CD1c-positive myeloid dendritic cell (primary cell): ENCODE data around the gene PHF21B.
"Not testable (repeated sequence)": the region's sequence is repeated elsewhere in the genome, so short reads cannot be mapped to it uniquely, and the experiment has no call there.

ENCODE experiments used
- DNase-seq: peaks from one replicate; pipeline ENCODE4 v3.0.0-alpha.2; 2016; ENCODE audit errors: extremely low spot score

The PHF21B gene

DNA sequence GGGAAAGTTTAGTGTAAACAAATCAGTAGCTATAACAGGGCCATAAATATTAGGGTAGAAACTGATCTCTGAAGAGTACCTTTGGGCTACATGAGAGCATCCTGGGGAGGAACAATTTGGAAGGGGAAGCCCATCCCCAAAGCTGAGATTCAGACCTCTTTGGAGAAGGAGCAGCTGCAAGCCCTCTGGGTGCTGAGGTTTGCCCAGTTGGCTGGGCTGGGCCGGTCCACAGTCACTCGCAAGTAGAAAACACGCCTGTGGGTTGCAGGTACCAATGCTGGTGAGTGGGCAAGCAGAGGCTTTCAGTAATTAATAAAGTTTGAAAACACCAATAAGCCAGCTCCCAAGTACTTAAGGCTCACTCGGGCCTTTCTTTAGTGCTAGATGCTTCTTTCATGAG is 132.9 kb downstream of the PHF21B start:
- no peak for DNase-seq

DNA sequence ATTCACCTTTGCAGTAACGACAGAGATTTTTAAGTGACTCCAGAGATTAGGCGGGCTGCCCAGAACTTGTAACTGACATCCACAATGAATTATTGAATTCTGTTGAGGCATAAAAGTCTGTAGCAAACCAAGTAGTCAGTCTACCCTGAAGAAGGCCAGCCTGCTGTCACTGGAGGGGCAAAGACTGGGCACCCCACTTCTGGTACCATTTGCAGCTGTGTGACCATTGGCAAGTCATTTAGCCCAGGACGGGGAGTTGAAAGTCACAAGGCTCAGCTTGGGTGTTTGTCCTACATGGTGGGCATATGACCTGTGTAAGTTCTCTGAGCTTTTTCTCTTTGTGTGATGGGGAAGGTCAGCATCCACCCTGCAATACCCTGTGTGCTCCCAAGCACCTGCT is 138.0 kb downstream of the PHF21B start:
- no peak for DNase-seq

DNA sequence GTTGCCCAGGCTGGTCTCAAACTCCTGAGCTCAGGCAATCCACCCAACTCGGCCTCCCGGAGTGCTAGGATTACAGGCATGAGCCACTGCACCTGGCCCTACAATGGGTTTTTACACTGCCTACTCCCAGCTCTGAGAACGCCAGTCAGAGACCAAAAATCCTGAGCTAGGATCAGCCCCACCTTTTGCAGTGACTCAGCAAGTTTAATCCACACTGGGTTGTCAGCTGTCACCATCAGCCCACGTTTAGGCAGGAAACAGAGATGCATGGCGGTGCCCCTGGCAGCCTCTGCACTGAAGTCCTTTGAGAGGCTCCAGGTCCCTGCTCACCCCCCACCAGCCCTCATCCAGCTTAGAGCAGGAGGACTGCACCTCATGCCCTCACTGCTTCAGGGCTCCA is 139.8 kb downstream of the PHF21B start:
- no peak for DNase-seq

DNA sequence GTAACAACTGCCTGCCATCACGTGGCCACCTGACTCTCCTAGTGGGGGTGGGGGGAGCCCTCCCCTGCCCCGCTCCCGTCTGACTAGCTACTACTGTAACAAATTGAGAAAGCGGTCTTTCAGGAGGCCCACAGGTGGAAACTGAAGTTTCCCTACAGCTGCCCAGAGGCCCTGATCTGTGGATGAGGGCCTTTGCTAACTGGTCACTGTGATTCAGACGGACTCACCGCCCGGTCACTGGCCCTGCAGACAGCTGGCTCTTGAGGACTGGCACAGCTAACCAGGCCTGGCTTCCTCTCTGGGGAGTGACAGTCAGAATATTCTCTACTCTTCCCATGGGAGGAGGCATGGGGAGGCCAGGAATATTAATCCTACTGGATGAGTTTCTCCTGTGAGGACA is 140.6 kb downstream of the PHF21B start:
- no peak for DNase-seq

DNA sequence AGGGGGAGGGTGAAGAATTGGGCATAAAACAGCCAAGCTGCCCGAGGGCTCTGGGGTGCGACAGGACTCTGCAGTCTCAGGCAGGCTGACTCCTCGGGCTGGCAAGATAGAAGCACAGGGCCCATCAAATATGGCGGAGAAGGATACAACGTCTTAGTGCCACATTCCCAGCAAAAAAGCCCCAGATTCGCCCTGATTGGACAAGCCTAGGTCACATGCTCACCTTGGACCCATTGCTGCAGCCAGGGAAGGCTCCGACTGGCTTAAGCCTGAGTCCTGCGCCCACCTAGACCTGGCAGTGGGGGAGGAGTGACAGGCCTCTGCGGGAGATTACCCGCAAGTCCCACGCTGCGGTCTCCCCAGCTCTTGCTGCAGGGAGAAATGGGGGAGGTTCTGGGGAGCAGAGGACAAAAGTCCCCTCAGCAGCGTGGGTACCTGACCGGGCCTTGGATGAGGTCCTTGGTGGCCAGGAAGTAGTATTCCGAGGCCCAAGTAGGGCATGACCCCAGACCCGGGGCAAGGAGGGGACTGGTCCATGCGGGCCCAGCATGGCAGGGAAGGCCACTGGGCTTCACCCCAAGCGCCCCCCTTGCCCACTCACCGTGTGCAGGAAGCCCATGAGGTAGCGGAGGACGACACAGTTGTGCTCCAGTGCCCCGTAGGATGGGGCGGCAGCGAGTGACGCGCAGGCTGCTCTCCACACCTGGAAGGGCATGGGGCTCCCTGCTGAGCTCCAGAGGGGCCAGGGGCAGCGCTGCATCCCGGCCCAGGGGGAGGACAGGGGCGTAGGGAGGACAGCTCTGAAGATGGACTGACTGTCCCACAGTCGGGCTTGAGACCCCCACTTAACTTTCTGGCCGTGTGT is 144.4 kb downstream of the PHF21B start:
- no peak for DNase-seq

DNA sequence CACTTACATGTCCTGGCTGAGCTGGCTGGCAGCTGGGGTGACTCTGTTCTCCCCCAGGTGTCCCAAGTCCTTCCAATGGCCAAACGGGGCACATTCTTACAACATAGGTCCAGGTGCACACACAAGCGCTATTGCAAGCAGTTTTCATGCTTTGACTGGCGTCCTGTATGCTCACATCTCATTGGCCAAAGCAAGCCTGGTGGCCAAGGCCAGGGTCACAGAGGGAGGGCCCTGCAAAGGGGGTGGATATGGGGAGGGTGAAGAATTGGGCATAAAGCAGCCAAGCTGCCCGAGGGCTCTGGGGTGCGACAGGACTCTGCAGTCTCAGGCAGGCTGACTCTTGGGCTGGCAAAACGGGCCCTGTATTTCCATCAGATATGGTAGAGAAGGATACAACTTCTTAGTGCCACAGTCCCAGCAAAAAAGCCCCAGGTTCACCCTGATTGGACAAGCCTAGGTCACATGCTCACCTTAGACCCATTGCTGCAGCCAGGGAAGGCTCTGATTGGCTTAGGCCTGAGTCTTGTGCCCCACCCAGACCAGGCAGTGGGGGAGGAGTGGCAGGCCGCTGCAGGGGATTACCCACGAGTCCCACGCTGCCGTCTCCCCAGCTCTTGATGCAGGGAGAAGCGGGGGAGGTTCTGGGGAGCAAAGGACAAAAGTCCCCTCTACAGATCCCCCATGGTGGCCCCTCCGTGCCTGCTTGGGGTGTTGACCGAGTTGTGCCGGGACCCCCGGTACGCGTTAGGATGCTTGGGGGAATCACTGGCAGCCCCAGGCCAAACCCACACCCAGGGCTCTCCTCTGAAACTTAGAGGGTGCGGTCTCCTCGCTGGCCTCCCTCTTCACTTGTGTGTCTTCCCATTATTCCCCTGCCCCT is 146.6 kb downstream of the PHF21B start:
- DNase-seq: no peak

DNA sequence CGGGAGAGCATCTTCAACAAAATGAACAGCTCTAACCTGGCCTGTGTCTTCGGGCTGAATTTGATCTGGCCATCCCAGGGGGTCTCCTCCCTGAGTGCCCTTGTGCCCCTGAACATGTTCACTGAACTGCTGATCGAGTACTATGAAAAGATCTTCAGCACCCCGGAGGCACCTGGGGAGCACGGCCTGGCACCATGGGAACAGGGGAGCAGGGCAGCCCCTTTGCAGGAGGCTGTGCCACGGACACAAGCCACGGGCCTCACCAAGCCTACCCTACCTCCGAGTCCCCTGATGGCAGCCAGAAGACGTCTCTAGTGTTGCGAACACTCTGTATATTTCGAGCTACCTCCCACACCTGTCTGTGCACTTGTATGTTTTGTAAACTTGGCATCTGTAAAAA is 147.5 kb downstream of the PHF21B start:
- no peak for DNase-seq

DNA sequence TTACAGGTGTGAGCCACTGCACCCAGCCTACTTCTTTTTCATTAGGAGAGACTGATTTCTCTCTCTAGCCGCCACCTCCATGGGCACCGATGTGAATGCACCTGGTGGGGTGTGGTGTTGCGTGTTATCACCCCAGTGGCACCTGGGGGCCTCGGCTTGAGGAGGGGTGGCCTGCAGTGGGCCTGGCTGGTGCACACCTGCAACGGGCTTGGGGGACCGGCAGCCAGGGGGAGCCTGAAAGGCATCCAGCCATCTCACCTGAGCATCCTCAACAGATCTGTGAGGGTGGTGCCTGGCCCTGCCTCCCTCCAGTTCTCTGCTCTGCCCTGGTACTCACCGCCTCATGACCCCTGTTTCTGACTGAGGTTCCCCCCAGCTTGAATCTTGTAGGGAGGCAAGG is 148.6 kb downstream of the PHF21B start:
- DNase-seq: no peak

DNA sequence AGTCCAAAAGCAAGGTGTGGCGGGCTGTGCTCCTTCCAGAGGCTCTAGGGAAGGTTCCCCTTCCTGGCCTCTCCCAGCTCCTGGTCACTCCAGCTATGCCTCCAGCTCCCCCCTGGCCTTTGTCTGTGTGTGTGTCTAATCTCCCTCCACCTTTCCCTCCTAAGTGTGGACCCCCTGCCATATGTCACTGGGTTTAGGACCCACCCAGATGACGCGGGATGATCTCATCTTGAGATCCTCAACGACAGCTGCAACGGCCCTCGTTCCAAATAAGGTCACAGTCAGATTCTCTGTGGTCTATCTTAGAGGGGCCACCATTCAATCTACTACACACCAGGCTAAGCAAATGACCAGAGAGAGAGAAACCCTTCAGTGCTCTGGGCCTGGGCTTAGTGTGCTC is 149.5 kb downstream of the PHF21B start:
- DNase-seq: no peak

DNA sequence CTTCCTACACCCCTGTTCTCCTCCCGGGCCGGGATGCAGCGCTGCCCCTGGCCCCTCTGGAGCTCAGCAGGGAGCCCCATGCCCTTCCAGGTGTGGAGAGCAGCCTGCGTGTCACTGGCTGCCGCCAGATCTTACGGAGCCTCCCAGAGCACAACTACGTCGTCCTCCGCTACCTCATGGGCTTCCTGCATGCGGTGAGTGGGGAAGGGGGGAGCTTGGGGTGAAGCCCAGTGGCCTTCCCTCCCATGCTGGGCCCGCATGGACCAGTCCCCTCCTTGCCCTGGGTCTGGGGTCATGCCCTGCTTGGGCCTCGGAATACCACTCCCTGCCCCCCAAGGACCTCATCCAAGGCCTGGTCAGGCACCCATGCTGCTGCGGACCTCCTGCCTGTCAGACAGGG is 150.2 kb downstream of the PHF21B start:
- DNase-seq: no peak

DNA sequence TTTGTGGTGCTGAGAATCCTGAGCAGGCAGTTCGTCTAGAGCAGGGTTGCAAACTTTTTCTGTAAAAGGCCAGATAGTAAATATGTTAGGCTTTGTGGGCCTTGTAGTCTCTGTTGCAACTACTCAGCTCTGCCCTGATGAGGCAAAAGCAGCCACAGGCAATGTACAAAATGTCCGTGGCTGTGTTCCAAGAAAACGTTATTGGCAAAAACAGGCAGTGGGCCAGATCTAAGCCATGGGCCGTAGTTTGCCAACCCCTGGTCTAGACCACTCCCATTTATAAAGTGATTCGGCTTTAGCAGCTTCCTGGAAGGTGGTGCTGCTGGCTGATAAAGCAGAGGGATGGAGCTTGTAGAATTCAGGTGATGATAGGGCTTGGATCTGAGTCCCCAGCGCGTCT is 151.0 kb downstream of the PHF21B start:
- DNase-seq: not testable (repeated sequence)

DNA sequence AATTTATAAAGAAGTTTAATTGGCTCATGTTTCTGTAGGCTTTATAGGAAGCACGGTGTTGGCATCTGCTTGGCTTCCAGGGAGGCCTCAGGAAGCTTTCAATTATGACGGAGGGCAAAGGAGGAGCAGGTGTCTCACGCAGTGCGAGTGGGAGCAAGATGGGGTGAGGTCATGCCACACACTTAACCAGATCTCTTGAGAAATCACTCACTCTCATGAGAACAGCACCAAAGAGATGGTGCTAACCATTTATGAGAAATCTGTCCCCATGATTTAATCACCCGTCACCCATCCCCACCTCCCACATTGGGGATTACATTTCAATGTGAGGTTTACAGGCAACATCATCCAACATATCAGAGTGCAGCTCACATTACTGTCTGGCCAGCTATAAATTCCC is 153.9 kb downstream of the PHF21B start:
- DNase-seq: no peak

DNA sequence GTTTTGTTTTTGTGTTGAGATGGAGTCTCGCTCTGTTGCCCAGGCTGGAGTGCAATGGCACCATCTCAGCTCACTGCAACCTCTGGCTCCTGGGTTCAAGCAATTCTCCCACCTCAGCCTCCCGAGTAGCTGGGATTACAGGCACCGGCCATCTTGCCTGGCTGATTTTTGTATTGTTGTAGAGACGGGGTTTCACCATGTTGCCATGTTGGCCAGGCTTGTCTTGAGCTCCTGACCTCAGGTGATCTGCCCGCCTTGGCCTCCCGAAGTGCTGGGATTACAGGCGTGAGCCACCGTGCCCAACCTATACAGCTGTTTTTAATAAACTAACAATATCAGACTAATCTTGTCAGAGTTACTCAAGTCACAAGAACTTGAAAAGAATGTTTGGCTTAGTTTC is 155.2 kb downstream of the PHF21B start:
- DNase-seq: not testable (repeated sequence)

DNA sequence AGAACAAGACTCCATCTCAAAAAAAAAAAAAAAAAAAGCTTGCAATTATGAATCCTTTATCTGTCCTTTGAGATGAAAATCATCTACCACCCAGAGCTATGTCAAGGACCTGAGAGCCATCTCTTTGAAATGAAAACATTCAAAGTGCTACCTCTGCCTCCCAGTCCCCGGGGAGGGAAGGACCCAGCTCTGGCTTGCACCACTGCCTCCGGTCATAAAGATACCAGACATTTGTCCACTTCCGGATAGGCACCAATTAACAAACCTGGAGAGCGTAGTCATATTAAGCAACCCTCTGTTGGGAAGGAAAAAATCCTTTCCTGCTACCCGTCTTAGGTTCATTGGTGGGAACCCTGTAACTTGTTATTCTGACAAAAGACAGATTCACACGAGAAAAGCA is 158.9 kb downstream of the PHF21B start:
- no peak for DNase-seq

DNA sequence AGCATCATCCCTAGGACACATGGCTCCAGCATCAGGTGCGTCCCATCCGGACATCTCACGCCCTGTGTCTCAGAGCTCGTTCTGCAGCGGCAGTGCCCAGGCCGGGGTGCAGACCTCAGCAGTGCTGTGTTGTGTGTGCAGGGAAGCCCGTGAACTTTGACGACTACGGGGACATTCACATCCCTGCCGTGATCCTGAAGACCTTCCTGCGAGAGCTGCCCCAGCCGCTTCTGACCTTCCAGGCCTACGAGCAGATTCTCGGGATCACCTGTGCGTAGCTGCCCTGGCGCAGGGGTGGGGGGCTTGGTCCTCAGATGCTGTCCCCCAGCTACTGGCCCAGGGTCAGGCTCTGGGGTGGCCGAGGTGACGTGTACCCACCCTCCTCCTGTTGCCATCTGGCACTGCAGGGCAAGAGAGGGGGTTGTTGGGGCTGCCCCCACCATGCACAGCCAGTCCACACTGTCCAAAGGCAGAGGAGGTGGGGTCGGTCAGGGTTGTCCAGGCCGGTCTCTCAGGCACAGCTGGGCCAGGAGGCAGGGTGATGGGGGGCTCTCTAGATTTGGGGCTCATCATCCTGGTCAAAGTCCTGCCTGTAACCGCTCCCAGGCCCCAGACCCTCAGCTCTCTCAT is 160.9 kb downstream of the PHF21B start:
- DNase-seq: no peak

DNA sequence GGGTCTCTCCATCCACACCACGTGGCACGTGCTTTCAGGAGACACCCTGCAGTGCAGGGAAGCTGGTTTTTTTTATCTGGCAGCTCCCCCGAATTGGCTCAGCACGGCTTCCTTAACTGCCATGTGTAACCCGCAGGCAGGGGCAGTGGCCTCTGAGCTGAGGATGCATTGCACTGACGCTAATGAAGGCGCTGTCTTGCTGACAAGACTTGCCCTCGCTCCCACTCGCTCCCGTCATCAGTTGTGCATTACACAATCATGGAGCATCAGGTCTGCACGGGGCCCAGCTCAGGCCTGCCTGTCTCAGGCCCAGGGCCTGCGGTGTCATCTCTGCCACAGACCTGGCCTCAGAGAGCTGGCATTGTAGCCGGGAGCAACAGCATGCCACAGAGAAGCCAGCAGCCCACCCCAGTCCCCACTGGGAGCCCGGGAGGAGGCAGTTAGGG is 161.5 kb downstream of the PHF21B start:
- DNase-seq: no peak

DNA sequence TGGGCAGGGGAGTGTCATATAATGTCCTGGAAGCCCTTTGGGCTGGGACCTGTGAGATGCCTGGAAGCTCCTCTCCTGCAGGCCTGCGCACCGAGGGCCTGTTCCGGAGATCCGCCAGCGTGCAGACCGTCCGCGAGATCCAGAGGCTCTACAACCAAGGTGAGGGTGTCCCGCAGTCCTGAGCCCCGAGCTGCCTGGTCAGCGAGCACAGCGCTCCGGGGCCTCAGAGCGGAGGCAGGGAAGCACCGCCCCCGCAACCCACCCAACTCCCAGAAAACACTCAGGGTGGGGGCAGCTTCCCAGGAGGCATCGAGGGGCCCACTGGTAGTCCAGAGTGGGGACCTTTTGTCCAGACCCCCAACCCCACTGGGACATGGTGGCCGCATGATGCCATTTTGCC is 161.9 kb downstream of the PHF21B start:
- DNase-seq: no peak

DNA sequence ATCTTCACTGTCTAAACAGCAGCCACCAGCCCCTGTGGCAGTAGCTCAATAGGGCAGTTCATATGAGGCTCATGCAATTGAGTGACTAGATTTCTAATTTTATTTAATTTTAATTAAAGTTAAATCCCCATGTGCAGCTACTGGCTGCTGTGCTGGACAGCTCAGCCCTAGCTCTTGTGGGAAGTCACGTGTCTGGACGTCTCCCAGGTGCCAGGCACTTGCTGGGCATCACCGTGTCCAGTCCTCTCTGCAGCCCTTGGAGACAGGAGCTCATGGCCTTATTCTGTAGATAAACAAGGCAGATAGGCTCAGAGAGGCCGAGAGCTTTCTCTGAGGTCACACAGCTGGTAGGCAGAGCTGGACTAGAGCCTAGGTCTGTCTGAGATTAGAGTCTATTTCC is 162.4 kb downstream of the PHF21B start:
- DNase-seq: no peak

DNA sequence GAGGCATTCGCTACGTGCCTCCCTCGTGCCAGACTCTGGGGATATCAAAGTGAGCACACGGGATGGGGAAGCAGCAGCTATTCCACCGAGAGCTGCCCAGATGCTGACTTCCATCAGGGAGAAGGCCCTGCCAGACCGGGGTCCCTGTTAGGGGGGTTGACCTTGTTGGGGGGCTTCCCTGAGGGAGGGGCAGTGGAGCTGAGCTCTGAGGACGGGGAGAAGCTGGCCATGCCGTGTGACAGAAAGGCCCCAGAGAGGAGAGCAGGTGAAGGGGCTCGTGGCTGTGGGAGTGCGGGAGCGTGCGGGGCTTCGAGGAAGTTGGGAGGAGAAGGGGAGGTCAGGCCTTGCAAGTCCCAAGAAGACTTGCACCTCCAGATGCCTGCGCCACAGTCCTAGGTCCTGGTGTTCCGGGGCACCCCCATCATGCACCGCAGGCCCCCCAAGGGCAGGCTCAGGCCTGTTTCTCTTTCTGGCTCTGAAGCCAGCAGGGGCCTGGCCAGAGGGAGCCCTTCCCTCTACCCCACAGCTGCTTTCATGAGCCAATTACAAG is 163.0 kb downstream of the PHF21B start:
- no peak for DNase-seq

DNA sequence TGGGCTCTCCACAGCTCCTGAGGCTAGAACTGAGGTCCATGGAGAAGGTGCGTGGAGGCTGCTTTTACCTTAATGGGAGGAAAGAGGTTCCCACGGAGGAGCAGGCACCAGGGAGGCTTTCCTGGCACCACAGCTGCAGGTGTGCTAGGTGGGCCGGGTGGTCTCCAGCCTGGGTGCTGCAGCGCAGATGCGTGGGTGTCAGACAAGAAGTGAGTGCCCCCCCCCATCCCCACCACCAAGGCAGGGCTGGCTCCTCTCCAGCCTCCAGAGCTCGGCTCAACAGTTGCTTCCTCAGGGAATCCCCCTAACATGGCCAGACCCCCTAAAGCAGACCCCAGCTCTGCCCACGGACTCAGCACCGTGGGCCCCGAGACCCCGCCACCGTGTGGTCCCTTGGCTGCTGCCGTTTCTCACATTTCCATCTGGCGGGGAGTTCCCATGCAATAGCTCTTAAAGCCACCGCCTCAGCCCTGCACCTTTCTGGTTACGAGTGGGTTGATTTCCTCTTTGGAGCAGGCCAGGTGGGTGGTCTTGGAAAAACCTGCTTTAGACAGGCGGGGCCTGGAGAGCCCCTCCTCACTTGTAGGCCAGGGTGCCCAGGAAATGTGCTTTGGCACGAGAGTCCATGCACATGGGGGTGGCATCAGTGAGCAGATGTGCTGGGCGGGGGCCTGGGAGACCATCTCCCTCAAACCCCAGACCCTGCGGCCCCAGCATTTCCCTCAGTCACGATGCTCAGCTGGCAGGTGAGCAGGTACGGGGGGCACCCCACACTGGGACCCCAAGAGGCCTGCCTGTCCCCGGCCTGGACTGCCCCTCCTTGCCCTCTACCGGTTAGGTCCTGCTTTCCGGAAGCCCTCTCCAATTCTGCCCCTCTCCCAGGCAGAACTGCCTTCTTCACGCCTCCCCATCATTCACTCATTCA is 163.7 kb downstream of the PHF21B start:
- no peak for DNase-seq

DNA sequence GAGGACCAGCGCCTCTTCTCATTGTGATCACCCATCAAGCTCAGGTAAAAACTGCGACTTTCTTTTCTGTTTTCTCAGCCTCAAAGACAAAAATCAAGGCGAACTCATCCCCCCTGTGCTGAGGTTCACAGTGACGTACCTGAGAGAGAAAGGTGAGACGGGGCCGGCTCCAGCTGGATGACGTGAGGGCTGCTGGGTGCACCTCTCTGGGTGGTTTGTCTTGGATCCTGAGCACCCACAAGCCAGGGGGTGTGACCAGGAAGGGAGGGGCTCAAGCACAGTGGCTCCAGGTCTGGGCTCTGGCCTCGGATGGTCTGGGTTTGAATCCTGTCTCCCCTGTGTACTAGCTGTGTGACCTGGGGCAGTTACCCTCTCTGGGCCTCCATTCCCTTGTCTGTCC is 164.6 kb downstream of the PHF21B start:
- DNase-seq: no peak
